Measurements from ENCODE around the gene PRSS1. TPM values are rescaled to one million over a fixed set of nuclear protein-coding genes. Genes with fewer than 3 reads are reported as not detected.
"Not testable (repeated sequence)": the region's sequence is repeated elsewhere in the genome, so short reads cannot be mapped to it uniquely, and the experiment has no call there.

The PRSS1 gene
- total RNA-seq, 1 experiment from 2014 or later = 7.3 TPM

- CTCF ChIA-PET = no interaction called here
- ATAC-seq = no peak
- intact Hi-C loops (cut with micrococcal nuclease; ENCODE audit: unreplicated experiment) (no loop called here), in situ Hi-C loops (cut with HindIII; ENCODE audit: low pct_unique_long_range_greater_than_20kb, low sequenced_read_pairs) (no loop called here)
- TF ChIP-seq TCF7L2 (IDR thresholded peaks at IDR 0.05; ENCODE audit: low read depth, low read length) (no peak), CTCF (IDR thresholded peaks at IDR 0.05) (no peak), REST (IDR thresholded peaks at IDR 0.05; ENCODE audit: insufficient read depth in 1 of 2, low read depth in 2 of 2, low read length in 1 of 2) (no peak), POLR2AphosphoS5 (IDR thresholded peaks at IDR 0.05; ENCODE audit: low read depth, low read length) (no peak), SIN3A (IDR thresholded peaks at IDR 0.05; ENCODE audit: borderline replicate concordance, insufficient read depth, low read depth, low read length) (no peak)
- H3K4me1 ChIP-seq (ENCODE audit: control insufficient read depth, insufficient read depth, low read length) = no peaks in the 10 kb centered on the region
- H3K9me3 ChIP-seq (ENCODE audit: control insufficient read depth, insufficient read depth, low read depth, low read length) = no peaks in the 10 kb centered on the region
- POLR2A ChIA-PET = no interaction called here
- no TSS peak for BruUV-seq (replicated peaks)
- no peaks in the 10 kb centered on the region for H3K36me3 ChIP-seq (ENCODE audit: control insufficient read depth, insufficient read depth, low read length)
- H3K27me3 ChIP-seq (ENCODE audit: control insufficient read depth, insufficient read depth, low read length) = 0 out of 2 replicates have a peak, but pooled peaks cover 4% of the 10 kb centered on the region
- H3K4me3 ChIP-seq (ENCODE audit: low read depth in 2 of 2, low read length in 2 of 2) = no peak overlapping the region
- H3K27ac ChIP-seq (ENCODE audit: low read length) = no peak overlapping the region
- DNase-seq (ENCODE audit: low read depth, low spot score) = no peak
Measured at GRCh38 chr7:142752376-142753225, 3.3 kb downstream of the PRSS1 start.

- Histone ChIP-seq H3K4me3 (ENCODE audit: low read depth in 2 of 2, low read length in 2 of 2) (no peak overlapping the region), H3K9me3 (ENCODE audit: control insufficient read depth, insufficient read depth, low read depth, low read length) (no peaks in the 10 kb centered on the region), H3K27me3 (ENCODE audit: control insufficient read depth, insufficient read depth, low read length) (0 out of 2 replicates have a peak, but pooled peaks cover 4% of the 10 kb centered on the region), H3K36me3 (ENCODE audit: control insufficient read depth, insufficient read depth, low read length) (no peaks in the 10 kb centered on the region), H3K27ac (ENCODE audit: low read length) (no peak overlapping the region), H3K4me1 (ENCODE audit: control insufficient read depth, insufficient read depth, low read length) (no peaks in the 10 kb centered on the region)
- ChIA-PET POLR2A (no interaction called here), CTCF (no interaction called here)
- intact Hi-C loops (cut with micrococcal nuclease; ENCODE audit: unreplicated experiment) (no loop called here), in situ Hi-C loops (cut with HindIII; ENCODE audit: low pct_unique_long_range_greater_than_20kb, low sequenced_read_pairs) (no loop called here)
- ATAC-seq (no peak), DNase-seq (ENCODE audit: low read depth, low spot score) (no peak)
- TF ChIP-seq CTCF (IDR thresholded peaks at IDR 0.05) = no peak
- TF ChIP-seq REST (IDR thresholded peaks at IDR 0.05; ENCODE audit: insufficient read depth in 1 of 2, low read depth in 2 of 2, low read length in 1 of 2) = no peak
- no peak for TF ChIP-seq SIN3A (IDR thresholded peaks at IDR 0.05; ENCODE audit: borderline replicate concordance, insufficient read depth, low read depth, low read length)
- no peak for TF ChIP-seq POLR2AphosphoS5 (IDR thresholded peaks at IDR 0.05; ENCODE audit: low read depth, low read length)
- TF ChIP-seq TCF7L2 (IDR thresholded peaks at IDR 0.05; ENCODE audit: low read depth, low read length) = no peak
- BruUV-seq (replicated peaks) = no TSS peak
Measured at GRCh38 chr7:142753366-142753765, 4.1 kb downstream of the PRSS1 start.

- DNase-seq (ENCODE audit: low read depth, low spot score); H3K4me1 ChIP-seq (ENCODE audit: control insufficient read depth, insufficient read depth, low read length); ATAC-seq; in situ Hi-C loops (cut with HindIII; ENCODE audit: low pct_unique_long_range_greater_than_20kb, low sequenced_read_pairs); H3K4me3 ChIP-seq (ENCODE audit: low read depth in 2 of 2, low read length in 2 of 2); intact Hi-C loops (cut with micrococcal nuclease; ENCODE audit: unreplicated experiment); H3K27ac ChIP-seq (ENCODE audit: low read length); H3K36me3 ChIP-seq (ENCODE audit: control insufficient read depth, insufficient read depth, low read length); POLR2A ChIA-PET; CTCF ChIA-PET; H3K9me3 ChIP-seq (ENCODE audit: control insufficient read depth, insufficient read depth, low read depth, low read length); BruUV-seq (replicated peaks); H3K27me3 ChIP-seq (ENCODE audit: control insufficient read depth, insufficient read depth, low read length): not testable (repeated sequence)
Measured at GRCh38 chr7:142753925-142754491, 4.7 kb downstream of the PRSS1 start.

All from Panc1 (cell line).